ENCODE data around the gene SNRNP48. TPM values are rescaled to one million over a fixed set of nuclear protein-coding genes. Genes with fewer than 3 reads are reported as not detected.

Gene SNRNP48
- total and polyA plus RNA-seq, 2 of the 8 experiments (the other 6 are each of a cell fraction or from before 2014, with no cell fraction given): 7.7 to 21.0 TPM

- no peak overlapping the region for H3K56ac ChIP-seq (replicated peaks; ENCODE audit: insufficient read length, low read depth, low read length)
- H2BK20ac ChIP-seq (ENCODE audit: low read length): no peak overlapping the region
- H4K5ac ChIP-seq (ENCODE audit: insufficient read length, low read depth, low read length): no peak overlapping the region
- no peaks in the 10 kb centered on the region for H4K20me1 ChIP-seq (replicated peaks in 1 of 2; ENCODE audit: control insufficient read depth in 1 of 2, insufficient read depth in 2 of 2, low read length in 2 of 2)
- no peak overlapping the region for H4K91ac ChIP-seq (replicated peaks; ENCODE audit: insufficient read length, low read length)
- peaks cover 2% of the 10 kb centered on the region for H3K23me2 ChIP-seq (ENCODE audit: low read depth, low read length)
- H2BK15ac ChIP-seq (ENCODE audit: low read length): no peak overlapping the region
- H3K36me3 ChIP-seq (ENCODE audit: control insufficient read depth in 2 of 4, insufficient read depth in 4 of 4, low read length in 3 of 4): peaks cover 8 to 42% (median 33%) of the 10 kb centered on the region in 4 experiments
- no peak overlapping the region for H2BK120ac ChIP-seq (replicated peaks; ENCODE audit: low read depth, low read length)
- no peak overlapping the region for H2AK5ac ChIP-seq (ENCODE audit: low read depth, low read length)
- H4K8ac ChIP-seq (ENCODE audit: extremely low read depth, insufficient read depth, low read length): no peak overlapping the region; the same call in 1 of the 2 replicates
- no peak overlapping the region for H3K4me2 ChIP-seq (ENCODE audit: insufficient read depth in 1 of 2, low read depth in 2 of 2, low read length in 2 of 2)
- FAIRE-seq: no peak
- H3K4me1 ChIP-seq (replicated peaks in 1 of 4; ENCODE audit: control insufficient read depth in 3 of 4, insufficient read depth in 4 of 4, low read length in 3 of 4): no peaks in the 10 kb centered on the region
- no peaks in the 10 kb centered on the region for H3K9me3 ChIP-seq (ENCODE audit: insufficient read depth in 2 of 2, low read depth in 1 of 2, low read length in 1 of 2)
- H3K23ac ChIP-seq (ENCODE audit: insufficient read length): no peak overlapping the region
- H3K79me1 ChIP-seq (ENCODE audit: low read depth, low read length): no peaks in the 10 kb centered on the region
- H2BK12ac ChIP-seq (ENCODE audit: low read depth, low read length): no peak overlapping the region
- 96% methylated on average over 28 of the region's 28 CpGs; no CpG with 5 or more reads in 1 of the 2 experiments for WGBS, 2 experiments (ENCODE audit: extremely low coverage in 1 of 2, insufficient coverage in 1 of 2, insufficient read length in 1 of 2, insufficient replicate concordance in 2 of 2, low coverage in 1 of 2, low lambda C conversion rate in 2 of 2, missing lambda C conversion rate in 1 of 2)
- ChIA-PET POLR2A (ENCODE audit: partially characterized antibody) (no interaction called here), CTCF (ENCODE audit: partially characterized antibody) (no interaction called here)
- H3K4ac ChIP-seq (replicated peaks; ENCODE audit: insufficient read length, low read depth, low read length): no peak overlapping the region
- no peak overlapping the region for H3K4me3 ChIP-seq (ENCODE audit: extremely low read depth in 1 of 4, insufficient read depth in 2 of 4, low read depth in 3 of 4, low read length in 4 of 4)
- H3K14ac ChIP-seq (ENCODE audit: insufficient read length): no peak overlapping the region
- H3K9ac ChIP-seq (replicated peaks in 1 of 4; ENCODE audit: extremely low read depth in 1 of 4, low read depth in 3 of 4, low read length in 3 of 4): no peak overlapping the region
- H3K27me3 ChIP-seq (replicated peaks in 1 of 4; ENCODE audit: control insufficient read depth in 3 of 4, extremely low read depth in 1 of 4, insufficient read depth in 3 of 4, low read length in 3 of 4): no peaks in the 10 kb centered on the region
- H2AFZ ChIP-seq (ENCODE audit: low read length): no peak overlapping the region
- no peak for DNase-seq (ENCODE audit: low read depth in 1 of 2, low spot score in 2 of 2)
- H3K18ac ChIP-seq (ENCODE audit: extremely low read depth, low read length): no peak overlapping the region
- no peak overlapping the region for H3K27ac ChIP-seq (ENCODE audit: low read depth, low read length)
- H3K79me2 ChIP-seq (ENCODE audit: control insufficient read depth in 1 of 2, insufficient read depth in 2 of 2, low read length in 2 of 2): peaks cover 0 to 3% of the 10 kb centered on the region in 2 experiments; a peak in 1 of 4 replicates
- H2BK5ac ChIP-seq (ENCODE audit: low read depth, low read length): no peak overlapping the region
- no peak for TF ChIP-seq TEAD4 (IDR thresholded peaks at IDR 0.05; ENCODE audit: low read depth, low read length)
- TF ChIP-seq CHD2 (IDR thresholded peaks at IDR 0.05; ENCODE audit: low read length): no peak
- TF ChIP-seq CBX5 (IDR thresholded peaks at IDR 0.05; ENCODE audit: low read depth, low read length): no peak
- no peak for TF ChIP-seq GTF2F1 (IDR thresholded peaks at IDR 0.05; ENCODE audit: borderline replicate concordance, low read depth, low read length)
- no peak for TF ChIP-seq E2F6 (IDR thresholded peaks at IDR 0.05)
- no peak for TF ChIP-seq NRF1 (IDR thresholded peaks at IDR 0.05; ENCODE audit: low read depth, low read length)
- TF ChIP-seq PHF8 (conservative IDR thresholded peaks at IDR 0.05; ENCODE audit: low read depth, low read length): no peak
- no peak for TF ChIP-seq USF2 (IDR thresholded peaks at IDR 0.05; ENCODE audit: low read length)
- no peak for TF ChIP-seq TCF12 (IDR thresholded peaks at IDR 0.05; ENCODE audit: low read depth, low read length)
- TF ChIP-seq TAF7 (optimal IDR thresholded peaks at IDR 0.05; ENCODE audit: borderline replicate concordance, low read depth, low read length): no peak
- TF ChIP-seq ATF3 (IDR thresholded peaks at IDR 0.05; ENCODE audit: insufficient read depth, low read depth, low read length): no peak
- TF ChIP-seq ASH2L (IDR thresholded peaks at IDR 0.05; ENCODE audit: low read length): no peak
Observed at GRCh38 chr6:7585287-7585930, 4.6 kb upstream of the SNRNP48 start.

Data from H1 (cell line).